PC-3 (cell line): Measurements from ENCODE around the gene FSTL5. TPM values are rescaled to one million over a fixed set of nuclear protein-coding genes. Genes with fewer than 3 reads are reported as not detected.

ENCODE experiments used
- ATAC-seq: fragments of 200-7000 bp; cut with Tn5 transposase; 2 replicates; pipeline ENCODE4 v1.9.1; 2020; ENCODE audit warnings: mild to moderate bottlenecking, moderate library complexity
- BruUV-seq: library from RNA; stranded (reverse); fragments of 400-500 nt; replicated peaks from 2 replicates; lab custom pipeline; 2021; lab: Mats Ljungman, UMichigan
- CTCF ChIA-PET: fragments of 300-600 bp; sonication (Branson Sonifier 250); formaldehyde crosslinking; loops from one replicate; lab custom pipeline; 2022; ENCODE audit warnings: antibody characterized with exemption; lab: Charles Lee
- POLR2A ChIA-PET: fragments of 300-600 bp; sonication (Branson Sonifier 250); formaldehyde crosslinking; loops from one replicate; lab custom pipeline; 2022; ENCODE audit warnings: antibody characterized with exemption; ENCODE audit not compliant: unreplicated experiment; lab: Charles Lee
- DNase-seq: peaks from one replicate; pipeline ENCODE4 v3.0.0-alpha.2; 2015
- H2AFZ ChIP-seq: fragments of 300-600 bp; sonication (generic); 2 replicates; pipeline ENCODE4 v1.6.0; 2016; ENCODE audit warnings: antibody characterized with exemption, low read length
- H3F3A ChIP-seq: fragments of 300-600 bp; sonication (generic); one replicate; pipeline ENCODE4 v1.6.0; 2017; ENCODE audit warnings: antibody characterized with exemption, low read length, control low read depth, mild to moderate bottlenecking; ENCODE audit not compliant: unreplicated experiment
- H3K27ac ChIP-seq: fragments of 300-600 bp; sonication (generic); 2 replicates; pipeline ENCODE4 v1.5.1; 2016; ENCODE audit warnings: mild to moderate bottlenecking, low read length
- H3K27me3 ChIP-seq: fragments of 300-600 bp; sonication (generic); 2 replicates; pipeline ENCODE4 v1.6.1; 2016; ENCODE audit warnings: low read length, mixed read lengths
- H3K36me3 ChIP-seq: fragments of 300-600 bp; sonication (generic); 2 replicates; pipeline ENCODE4 v1.6.1; 2016; ENCODE audit warnings: low read depth, mixed run types, low read length, mixed read lengths
- H3K4me1 ChIP-seq: fragments of 300-600 bp; sonication (generic); 2 replicates; pipeline ENCODE4 v1.5.1; 2016; ENCODE audit warnings: low read length; ENCODE audit not compliant: insufficient read depth
- H3K4me2 ChIP-seq: fragments of 300-600 bp; sonication (generic); 2 replicates; pipeline ENCODE4 v1.6.0; 2016; ENCODE audit warnings: low read length
- H3K4me3 ChIP-seq: fragments of 300-600 bp; sonication (generic); 2 replicates; pipeline ENCODE4 v1.5.1; 2016; ENCODE audit warnings: mild to moderate bottlenecking, low read length, mixed read lengths
- H3K79me2 ChIP-seq: fragments of 300-600 bp; sonication (generic); 2 replicates; pipeline ENCODE4 v1.6.1; 2017; ENCODE audit warnings: low read length, mixed read lengths
- H3K9ac ChIP-seq: fragments of 300-600 bp; sonication (generic); 2 replicates; pipeline ENCODE4 v1.6.0; 2016; ENCODE audit warnings: mild to moderate bottlenecking, low read length
- H3K9me2 ChIP-seq: fragments of 300-600 bp; sonication (generic); replicated peaks from 2 replicates; pipeline ENCODE4 v1.6.1; 2016; ENCODE audit warnings: mixed run types, low read length, mixed read lengths
- H3K9me3 ChIP-seq: fragments of 300-600 bp; sonication (generic); 2 replicates; pipeline ENCODE4 v1.6.1; 2016; ENCODE audit warnings: low read length, mixed read lengths
- H4K20me1 ChIP-seq: fragments of 300-600 bp; sonication (generic); 2 replicates; pipeline ENCODE4 v1.6.1; 2016; ENCODE audit warnings: low read length, mixed read lengths
- EZH2 ChIP-seq: fragments of 300-600 bp; sonication (generic); IDR thresholded peaks from one replicate; pipeline ENCODE4 v1.6.1; 2017; ENCODE audit warnings: antibody characterized with exemption, mild to moderate bottlenecking, low read length; ENCODE audit not compliant: unreplicated experiment
- EZH2phosphoT487 ChIP-seq: fragments of 300-600 bp; sonication (generic); IDR thresholded peaks from 2 replicates; pipeline ENCODE4 v1.6.1; 2018; ENCODE audit warnings: mild to moderate bottlenecking, antibody characterized with exemption, low read length, borderline replicate concordance
- intact Hi-C: fragments of 100-400 bp; cut with micrococcal nuclease; formaldehyde crosslinking; loops from 2 replicates; pipeline ENCODE4 v1.9.0; 2023
- total RNA-seq: library from RNA; depleted of rRNA; stranded (reverse); fragments of >200 nt; gene quantifications from 2 replicates; pipeline ENCODE4 v1.2.3, GENCODE V29; 2014
- TF ChIP-seq, protein P1 (sequence below): fragments of 300-600 bp; sonication (generic); conservative IDR thresholded peaks from 2 replicates; pipeline ENCODE4 v1.5.1; 2017; ENCODE audit warnings: antibody characterized with exemption, low read depth, mild to moderate bottlenecking, low read length

The FSTL5 gene
- total RNA-seq, 1 experiment from 2014 or later = not detected

DNA sequence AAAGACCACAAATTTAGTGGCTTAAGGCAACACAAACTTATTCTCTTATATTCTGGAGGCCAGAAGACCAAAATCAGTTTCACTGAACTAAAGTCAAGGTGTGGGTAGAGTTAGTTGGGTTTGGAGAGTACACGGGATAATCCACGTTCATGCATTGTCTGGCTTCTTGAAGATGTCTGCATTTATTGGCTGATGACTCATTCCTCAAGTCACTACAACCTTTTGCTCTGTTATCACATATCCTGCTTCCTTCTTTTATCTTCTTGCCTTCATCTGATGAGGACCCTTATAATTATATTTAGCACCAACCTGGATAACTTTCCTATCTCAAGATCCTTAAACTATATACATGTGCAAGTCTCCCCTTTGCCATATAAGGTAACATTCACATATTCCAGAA is 590.0 kb downstream of the FSTL5 start:
- POLR2A ChIA-PET = no interaction called here
- Histone ChIP-seq H3K79me2 (no peaks in the 10 kb centered on the region), H3K4me1 (peaks cover 5% of the 10 kb centered on the region; the same call in 1 of the 2 replicates), H3K27me3 (no peaks in the 10 kb centered on the region), H3K9me2 (no peaks in the 10 kb centered on the region), H2AFZ (no peak overlapping the region), H3K4me3 (no peak overlapping the region), H3K27ac (no peak overlapping the region), H3K36me3 (no peaks in the 10 kb centered on the region), H3F3A (no peaks in the 10 kb centered on the region), H3K4me2 (no peak overlapping the region), H4K20me1 (no peaks in the 10 kb centered on the region), H3K9me3 (no peaks in the 10 kb centered on the region), H3K9ac (no peak overlapping the region)
- BruUV-seq = no TSS peak
- no peak for TF ChIP-seq EZH2phosphoT487
- no peak for TF ChIP-seq EZH2
- TF ChIP-seq, protein P1, sequence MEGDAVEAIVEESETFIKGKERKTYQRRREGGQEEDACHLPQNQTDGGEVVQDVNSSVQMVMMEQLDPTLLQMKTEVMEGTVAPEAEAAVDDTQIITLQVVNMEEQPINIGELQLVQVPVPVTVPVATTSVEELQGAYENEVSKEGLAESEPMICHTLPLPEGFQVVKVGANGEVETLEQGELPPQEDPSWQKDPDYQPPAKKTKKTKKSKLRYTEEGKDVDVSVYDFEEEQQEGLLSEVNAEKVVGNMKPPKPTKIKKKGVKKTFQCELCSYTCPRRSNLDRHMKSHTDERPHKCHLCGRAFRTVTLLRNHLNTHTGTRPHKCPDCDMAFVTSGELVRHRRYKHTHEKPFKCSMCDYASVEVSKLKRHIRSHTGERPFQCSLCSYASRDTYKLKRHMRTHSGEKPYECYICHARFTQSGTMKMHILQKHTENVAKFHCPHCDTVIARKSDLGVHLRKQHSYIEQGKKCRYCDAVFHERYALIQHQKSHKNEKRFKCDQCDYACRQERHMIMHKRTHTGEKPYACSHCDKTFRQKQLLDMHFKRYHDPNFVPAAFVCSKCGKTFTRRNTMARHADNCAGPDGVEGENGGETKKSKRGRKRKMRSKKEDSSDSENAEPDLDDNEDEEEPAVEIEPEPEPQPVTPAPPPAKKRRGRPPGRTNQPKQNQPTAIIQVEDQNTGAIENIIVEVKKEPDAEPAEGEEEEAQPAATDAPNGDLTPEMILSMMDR = no peak
- intact Hi-C loops = no loop called here
- ATAC-seq = no peak; the same call in 1 of the 2 replicates
- peak; percentile 5 for DNase-seq
- CTCF ChIA-PET = no interaction called here

- POLR2A ChIA-PET = no interaction called here
- no peaks in the 10 kb centered on the region for H3F3A ChIP-seq
- CTCF ChIA-PET = interaction anchor here (0.6 kb wide), 1 partner anchor 1170 kb away, joined by 4 read pairs; no protein-coding TSS in a partner anchor
- TF ChIP-seq EZH2phosphoT487 (no peak), EZH2 (no peak)
- TF ChIP-seq, protein P1 = peak; percentile 31; the same call in 1 of the 2 replicates
- no peaks in the 10 kb centered on the region for H3K9me3 ChIP-seq
- no peaks in the 10 kb centered on the region for H4K20me1 ChIP-seq
- H3K27me3 ChIP-seq = no peaks in the 10 kb centered on the region
- no peak overlapping the region for H2AFZ ChIP-seq
- H3K4me3 ChIP-seq = no peak overlapping the region
- H3K4me2 ChIP-seq = no peak overlapping the region
- H3K4me1 ChIP-seq = no peaks in the 10 kb centered on the region
- DNase-seq = peak; percentile 43
- no peak for ATAC-seq
- no peaks in the 10 kb centered on the region for H3K36me3 ChIP-seq
- H3K9me2 ChIP-seq = no peaks in the 10 kb centered on the region
- no peaks in the 10 kb centered on the region for H3K79me2 ChIP-seq
- intact Hi-C loops = loop anchor here (2.0 to 10.0 kb wide), 4 partner anchors 78 to 898 kb away; partner anchors contain the start of gene FSTL5
- no TSS peak for BruUV-seq
- no peak overlapping the region for H3K9ac ChIP-seq
- no peak overlapping the region for H3K27ac ChIP-seq
Observed at GRCh38 chr4:161564230-161564834, 599.5 kb downstream of the FSTL5 start.
